Skeletal muscle satellite cell (primary cell): ENCODE data around the gene WHRN.

Experiments
- H3K27me3 ChIP-seq: 2 replicates; pipeline ENCODE4 v1.7.0; 2013; ENCODE audit warnings: low read length; ENCODE audit not compliant: control insufficient read depth, insufficient read depth
- H3K36me3 ChIP-seq: 2 replicates; pipeline ENCODE4 v1.7.0; 2013; ENCODE audit warnings: mild to moderate bottlenecking, control low read depth, low read length; ENCODE audit not compliant: insufficient read depth
- H3K4me1 ChIP-seq: 2 replicates; pipeline ENCODE4 v1.7.0; 2013; ENCODE audit warnings: low read length; ENCODE audit not compliant: control insufficient read depth, insufficient read depth
- H3K4me2 ChIP-seq: 2 replicates; pipeline ENCODE4 v1.7.0; 2013; ENCODE audit warnings: mild to moderate bottlenecking, low read length
- H3K4me3 ChIP-seq: 2 replicates; pipeline ENCODE4 v1.7.0; 2013; ENCODE audit warnings: low read length
- H3K9ac ChIP-seq: 2 replicates; pipeline ENCODE4 v1.7.0; 2013; ENCODE audit warnings: mild to moderate bottlenecking, low read depth, low read length, moderate library complexity
- H3K9me3 ChIP-seq: replicated peaks from 2 replicates; pipeline ENCODE4 v1.7.0; 2013; ENCODE audit warnings: mild to moderate bottlenecking, control low read depth, low read length

Gene WHRN

DNA sequence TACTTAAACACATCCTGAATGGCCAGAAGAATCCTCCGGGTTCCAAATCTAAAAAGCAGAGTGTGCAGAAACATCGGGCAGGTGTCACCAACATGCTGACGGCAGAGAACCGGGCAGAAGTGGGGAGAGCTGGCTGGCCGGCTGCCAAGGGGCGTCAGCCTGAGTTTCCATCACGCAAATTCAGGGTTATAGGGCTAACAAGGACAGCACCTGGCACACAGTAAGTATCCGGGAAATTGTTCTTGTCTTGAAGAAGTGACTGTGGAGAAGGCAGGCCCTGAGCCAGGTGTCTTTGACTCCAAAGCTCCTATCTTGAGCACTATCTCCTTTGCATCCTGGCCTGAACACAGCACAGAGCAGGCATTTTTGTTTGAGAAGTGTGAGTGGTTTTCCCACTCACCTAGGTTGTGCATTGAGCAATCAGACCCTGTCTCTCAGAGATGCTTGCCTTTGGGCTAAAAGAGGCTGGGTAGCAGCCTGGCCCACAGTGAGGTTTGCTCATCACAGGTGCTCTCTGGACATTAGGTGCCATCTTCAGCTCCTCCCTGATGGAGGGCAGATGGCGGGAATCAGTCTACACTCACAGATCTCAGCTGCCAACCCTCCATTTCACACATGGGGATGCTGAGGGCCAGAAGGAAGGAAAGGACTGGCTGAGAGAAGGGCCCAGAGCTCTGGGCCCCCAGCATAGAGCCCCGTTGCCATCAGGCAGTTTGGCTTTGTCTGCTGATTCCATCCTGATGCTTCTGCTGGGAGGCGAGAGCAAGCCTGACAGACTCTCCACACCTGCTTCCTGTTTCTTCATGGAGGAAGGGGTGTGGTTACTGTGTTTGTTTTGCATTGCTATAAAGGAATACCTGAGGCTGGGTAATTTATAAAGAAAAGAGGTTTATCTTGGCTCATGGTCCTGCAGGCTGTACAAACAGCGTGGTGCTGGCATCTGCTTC, 52.8 kb downstream of the WHRN start:
- H3K4me3 ChIP-seq, result no peak overlapping the region
- no peak overlapping the region for H3K9ac ChIP-seq

DNA sequence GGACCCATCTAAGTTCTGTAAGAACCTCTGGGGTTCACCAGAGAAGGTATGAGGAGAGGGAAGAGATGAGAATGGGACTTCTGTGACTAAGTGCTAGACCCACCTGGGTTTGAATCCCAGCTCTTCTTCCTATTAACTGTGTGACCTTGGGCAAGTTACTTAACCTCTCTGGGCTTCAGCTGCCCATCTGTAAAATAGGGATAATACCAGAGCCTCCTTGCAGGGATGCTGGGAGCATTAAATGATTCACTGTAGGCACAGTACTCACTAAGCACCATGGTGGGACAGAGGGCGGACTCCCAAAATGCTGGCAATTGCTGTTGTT, 53.6 kb downstream of the WHRN start:
- no peak overlapping the region for H3K4me3 ChIP-seq
- H3K4me2 ChIP-seq, result no peak overlapping the region
- H3K4me1 ChIP-seq, result peaks cover 20% of the 10 kb centered on the region
- H3K9ac ChIP-seq, result no peak overlapping the region
- H3K9me3 ChIP-seq, result peaks cover 5% of the 10 kb centered on the region
- no peaks in the 10 kb centered on the region for H3K36me3 ChIP-seq
- no peaks in the 10 kb centered on the region for H3K27me3 ChIP-seq

More for the DNA sequence above, 52.8 kb downstream of the WHRN start:
- Histone ChIP-seq H3K4me2 (no peak overlapping the region), H3K4me1 (peaks cover 13% of the 10 kb centered on the region), H3K27me3 (no peaks in the 10 kb centered on the region), H3K36me3 (no peaks in the 10 kb centered on the region), H3K9me3 (peaks cover 5% of the 10 kb centered on the region)

DNA sequence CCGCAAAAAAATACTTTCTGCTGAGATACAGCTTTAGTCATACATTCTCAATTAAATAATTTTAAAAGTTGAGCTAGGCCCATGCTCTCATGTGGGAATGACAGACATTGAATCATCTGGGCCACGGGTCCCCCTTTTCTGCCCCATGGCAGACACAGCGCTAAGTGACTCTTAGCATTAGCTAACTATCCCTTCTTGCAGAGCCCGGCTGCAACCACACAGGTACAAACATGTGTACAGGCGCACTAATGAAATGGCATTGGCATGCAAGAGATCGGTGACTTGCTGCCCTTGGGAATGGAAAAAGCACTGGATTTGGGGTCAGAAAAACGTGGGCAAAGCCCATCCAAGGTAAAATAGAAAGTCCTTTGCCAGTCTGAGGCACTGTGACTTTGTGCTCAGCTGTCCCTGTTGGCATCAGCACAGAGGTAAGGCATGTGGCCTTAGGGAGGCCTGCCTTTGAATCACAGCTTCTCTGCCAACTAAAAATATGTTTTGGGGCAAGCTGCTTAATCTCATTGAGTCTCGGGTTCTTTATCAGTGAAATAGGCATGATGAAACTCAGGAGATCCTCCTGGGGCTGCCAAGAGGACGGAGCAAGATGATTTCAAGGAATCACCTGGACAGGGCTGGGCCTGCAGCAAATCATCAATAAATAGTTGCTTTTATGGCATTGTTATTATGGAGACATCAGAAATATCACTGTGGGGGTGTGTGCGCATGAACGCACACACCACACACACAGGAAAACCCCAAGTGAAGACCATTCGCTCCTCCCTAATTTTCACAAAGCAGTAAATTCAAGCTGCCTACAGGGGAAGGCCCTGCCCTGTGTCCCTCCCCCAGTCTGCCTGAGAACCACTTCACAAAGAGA, 54.2 kb downstream of the WHRN start:
- no peak overlapping the region for H3K4me2 ChIP-seq
- no peaks in the 10 kb centered on the region for H3K36me3 ChIP-seq
- H3K4me1 ChIP-seq, result peaks cover 26% of the 10 kb centered on the region
- H3K27me3 ChIP-seq, result no peaks in the 10 kb centered on the region
- no peak overlapping the region for H3K4me3 ChIP-seq
- no peak overlapping the region for H3K9ac ChIP-seq
- H3K9me3 ChIP-seq, result peaks cover 5% of the 10 kb centered on the region

DNA sequence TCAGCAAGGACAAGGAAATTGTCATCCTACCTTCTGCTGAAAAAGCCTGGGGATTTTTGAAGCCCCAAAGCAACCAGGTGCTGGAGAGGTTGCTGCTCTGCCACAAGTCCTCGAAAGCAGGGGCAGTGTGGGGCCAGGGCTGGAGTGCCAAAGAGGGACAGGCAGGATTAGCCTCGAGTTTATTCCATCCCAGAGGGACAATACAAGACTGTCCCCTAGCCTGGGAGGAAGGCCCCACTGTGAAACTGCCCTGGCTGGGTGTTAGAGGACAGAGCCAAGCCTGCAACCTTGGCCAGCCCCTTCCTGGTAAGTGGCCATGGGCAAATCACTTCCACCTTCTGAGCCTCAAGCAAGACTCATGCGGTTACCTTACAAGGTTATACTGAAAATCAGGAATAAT, 55.1 kb downstream of the WHRN start:
- peaks cover 5% of the 10 kb centered on the region for H3K9me3 ChIP-seq
- no peak overlapping the region for H3K4me2 ChIP-seq
- no peaks in the 10 kb centered on the region for H3K36me3 ChIP-seq
- H3K27me3 ChIP-seq, result no peaks in the 10 kb centered on the region
- H3K9ac ChIP-seq, result no peak overlapping the region
- no peak overlapping the region for H3K4me3 ChIP-seq
- H3K4me1 ChIP-seq, result peaks cover 35% of the 10 kb centered on the region

DNA sequence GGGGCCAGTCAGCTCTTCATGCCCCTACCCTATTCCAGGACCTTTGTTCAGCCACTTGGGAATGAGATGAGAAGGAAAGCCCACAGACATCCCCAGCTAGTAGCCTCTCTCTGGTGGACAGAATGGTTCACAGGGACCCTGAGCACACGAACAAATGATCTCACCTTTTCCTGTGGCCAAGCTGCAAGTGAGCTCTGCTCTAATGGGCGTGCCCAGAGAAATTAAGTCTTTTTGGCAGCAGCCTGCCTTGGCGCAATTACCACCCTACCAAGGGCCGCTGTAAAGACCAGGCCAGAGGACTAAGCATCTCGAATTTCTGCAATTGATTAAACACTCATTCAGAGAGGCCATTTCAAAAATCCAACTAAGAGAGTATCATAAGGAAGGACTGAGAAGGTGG, 56.0 kb downstream of the WHRN start:
- H3K36me3 ChIP-seq, result no peaks in the 10 kb centered on the region
- no peak overlapping the region for H3K9ac ChIP-seq
- no peaks in the 10 kb centered on the region for H3K27me3 ChIP-seq
- peaks cover 5% of the 10 kb centered on the region for H3K9me3 ChIP-seq
- H3K4me3 ChIP-seq, result no peak overlapping the region
- H3K4me2 ChIP-seq, result no peak overlapping the region
- H3K4me1 ChIP-seq, result peaks cover 36% of the 10 kb centered on the region

DNA sequence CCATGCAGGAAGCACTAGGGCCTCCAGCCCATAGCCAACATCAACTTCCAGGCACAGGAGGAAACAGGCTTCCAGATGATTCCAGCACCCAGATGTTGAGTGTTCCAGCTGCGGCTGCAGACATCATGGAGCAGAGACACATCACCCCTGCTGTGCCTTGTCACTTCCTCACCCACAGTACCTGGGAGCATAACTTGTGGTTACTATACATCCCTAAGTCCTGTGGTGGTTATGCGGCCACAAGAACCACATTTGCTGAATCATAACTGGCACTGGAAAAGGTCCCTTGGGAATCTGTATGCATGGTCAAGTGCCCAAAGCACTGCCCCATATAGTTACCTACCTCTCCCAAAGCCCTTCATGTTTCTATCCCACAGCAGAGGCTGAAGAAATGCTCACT, 56.6 kb downstream of the WHRN start:
- peaks cover under 1% of the 10 kb centered on the region for H3K9me3 ChIP-seq
- no peak overlapping the region for H3K4me2 ChIP-seq
- no peaks in the 10 kb centered on the region for H3K27me3 ChIP-seq
- H3K9ac ChIP-seq, result no peak overlapping the region
- H3K4me1 ChIP-seq, result peaks cover 36% of the 10 kb centered on the region
- no peaks in the 10 kb centered on the region for H3K36me3 ChIP-seq
- H3K4me3 ChIP-seq, result no peak overlapping the region

DNA sequence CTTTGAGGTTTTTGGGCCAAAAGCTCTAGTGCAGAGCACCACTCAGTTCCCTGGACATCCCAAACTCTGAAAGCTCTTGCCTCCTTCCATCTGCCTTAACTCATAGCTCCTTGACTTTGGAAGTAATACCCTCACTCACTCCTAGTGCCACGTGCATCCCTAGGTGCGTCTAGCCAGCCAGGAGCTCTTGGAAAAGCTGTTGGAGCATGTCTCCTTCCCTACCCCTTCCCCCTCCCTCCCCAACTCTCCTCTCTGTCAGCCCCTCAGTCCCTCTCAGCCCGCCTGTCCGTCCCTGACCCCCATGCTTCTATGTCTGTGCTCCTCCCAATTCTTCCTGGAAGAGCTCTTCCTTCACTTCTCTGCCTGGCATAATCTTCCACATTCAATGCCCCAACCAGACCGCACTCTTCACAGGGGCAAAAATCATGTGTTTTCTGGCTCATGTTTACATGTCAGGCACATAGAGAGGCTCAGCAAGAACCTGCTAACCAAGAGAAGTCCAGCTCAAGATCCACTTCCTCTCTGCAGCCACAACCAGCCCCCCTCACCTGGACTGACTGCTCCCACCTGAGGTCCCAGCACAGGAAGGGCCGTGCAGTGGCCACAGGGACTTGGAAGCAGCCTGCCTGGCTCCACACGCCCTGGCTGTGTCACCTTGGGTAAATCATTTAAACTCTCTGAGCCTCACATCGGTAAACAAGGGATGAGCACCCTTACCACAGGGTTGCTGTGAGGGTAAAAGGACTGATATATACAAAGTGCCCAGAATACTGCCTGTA, 58.4 kb downstream of the WHRN start:
- Histone ChIP-seq H3K4me1 (peaks cover 36% of the 10 kb centered on the region), H3K4me2 (peak overlapping the region; percentile 64), H3K4me3 (no peak overlapping the region), H3K9ac (peak overlapping the region; percentile 6), H3K27me3 (no peaks in the 10 kb centered on the region), H3K36me3 (no peaks in the 10 kb centered on the region), H3K9me3 (no peaks in the 10 kb centered on the region)

DNA sequence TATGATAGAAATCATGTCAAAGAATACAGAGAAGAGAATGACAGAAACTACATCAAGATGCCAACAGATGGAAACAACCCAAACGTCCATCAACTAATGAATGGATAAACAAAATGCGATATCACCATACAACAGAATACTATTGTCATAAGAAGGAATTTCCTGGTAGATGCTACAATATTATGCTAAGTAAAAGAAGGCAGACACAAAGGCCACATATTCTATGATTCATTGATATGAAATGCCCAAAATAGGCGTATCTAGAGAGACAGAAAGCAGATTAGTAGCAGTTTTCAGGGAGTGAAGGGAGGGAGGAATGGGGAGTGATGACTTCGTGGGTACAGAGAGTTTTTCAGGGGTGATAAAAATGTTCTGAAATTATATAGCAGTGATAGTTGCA, 59.2 kb downstream of the WHRN start:
- no peaks in the 10 kb centered on the region for H3K36me3 ChIP-seq
- H3K27me3 ChIP-seq, result no peaks in the 10 kb centered on the region
- H3K4me3 ChIP-seq, result peak overlapping the region; percentile 21
- peaks cover 36% of the 10 kb centered on the region for H3K4me1 ChIP-seq
- no peaks in the 10 kb centered on the region for H3K9me3 ChIP-seq
- H3K4me2 ChIP-seq, result peak overlapping the region; percentile 64
- peak overlapping the region; percentile 36 for H3K9ac ChIP-seq

DNA sequence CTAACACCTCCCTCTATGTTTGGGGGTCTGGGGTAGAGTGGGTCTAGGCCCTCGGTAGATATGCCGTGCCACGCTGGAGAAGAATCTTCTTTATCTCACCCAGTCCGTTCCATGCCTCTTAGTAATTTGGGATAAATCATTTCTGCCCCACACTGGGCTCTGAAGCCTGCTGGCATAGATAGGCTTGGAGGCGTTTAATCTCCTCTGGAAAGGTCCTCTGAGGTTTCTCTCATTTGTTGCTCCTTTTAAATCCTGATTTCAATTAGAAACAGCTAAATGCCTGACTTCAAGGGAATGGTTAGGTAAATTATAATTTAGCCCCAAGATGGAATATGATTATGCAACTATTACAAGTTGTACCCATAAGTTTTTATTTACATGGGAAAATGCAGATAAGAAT, 59.7 kb downstream of the WHRN start:
- peaks cover 36% of the 10 kb centered on the region for H3K4me1 ChIP-seq
- peak overlapping the region; percentile 21 for H3K4me3 ChIP-seq
- peak overlapping the region; percentile 64 for H3K4me2 ChIP-seq
- no peaks in the 10 kb centered on the region for H3K9me3 ChIP-seq
- peak overlapping the region; percentile 36 for H3K9ac ChIP-seq
- no peaks in the 10 kb centered on the region for H3K36me3 ChIP-seq
- H3K27me3 ChIP-seq, result no peaks in the 10 kb centered on the region

DNA sequence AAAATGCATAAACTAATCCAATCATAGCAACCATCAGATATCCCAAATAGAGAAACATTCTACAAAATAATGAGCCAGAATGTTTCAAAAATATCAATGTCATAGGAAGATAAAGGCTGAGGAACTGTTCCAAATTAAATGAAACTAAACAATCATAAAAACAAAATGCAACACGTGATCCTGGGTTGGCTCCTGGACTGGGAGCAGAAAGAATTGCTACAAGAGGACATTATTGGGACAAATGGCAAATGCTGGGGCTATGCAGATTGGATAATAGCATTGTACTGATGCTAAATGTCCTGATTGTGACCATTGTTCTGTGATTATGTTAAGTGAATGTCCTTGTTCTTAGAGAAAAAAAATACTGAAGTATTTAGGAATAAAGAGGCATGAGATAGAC, 63.3 kb downstream of the WHRN start:
- peaks cover 20% of the 10 kb centered on the region for H3K4me1 ChIP-seq
- H3K9ac ChIP-seq, result no peak overlapping the region
- H3K36me3 ChIP-seq, result no peaks in the 10 kb centered on the region
- no peak overlapping the region for H3K4me3 ChIP-seq
- H3K9me3 ChIP-seq, result no peaks in the 10 kb centered on the region
- H3K4me2 ChIP-seq, result no peak overlapping the region
- H3K27me3 ChIP-seq, result no peaks in the 10 kb centered on the region

DNA sequence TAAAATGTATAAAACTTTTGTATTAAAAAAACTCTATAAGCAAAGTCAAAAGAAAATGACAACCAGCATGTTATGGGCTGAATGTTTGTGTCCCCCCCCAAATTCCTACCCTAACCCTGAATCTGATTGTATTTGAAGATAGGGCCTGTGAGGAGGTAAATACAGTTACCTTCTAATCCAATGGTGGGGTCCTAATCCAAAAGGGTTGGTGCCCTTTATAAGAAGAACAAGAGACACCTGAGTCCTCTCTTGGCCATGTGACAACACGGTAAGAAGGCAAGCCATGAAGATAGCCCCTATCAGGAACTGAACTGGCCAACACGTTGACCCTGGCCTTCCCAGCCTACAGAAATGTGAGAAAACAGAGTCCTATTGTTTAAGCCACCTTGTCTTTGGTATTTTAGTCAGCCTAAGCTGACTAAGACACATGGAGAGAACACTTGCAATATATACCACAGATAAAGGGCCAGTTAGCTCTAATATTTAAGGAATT, 67.8 kb downstream of the WHRN start:
- no peaks in the 10 kb centered on the region for H3K9me3 ChIP-seq
- H3K4me2 ChIP-seq, result no peak overlapping the region
- no peak overlapping the region for H3K4me3 ChIP-seq
- H3K9ac ChIP-seq, result no peak overlapping the region
- H3K36me3 ChIP-seq, result no peaks in the 10 kb centered on the region
- H3K27me3 ChIP-seq, result peaks cover 7% of the 10 kb centered on the region
- no peaks in the 10 kb centered on the region for H3K4me1 ChIP-seq
